Skin of body (tissue), 3 donors: ENCODE data around the gene MXD4. TPM values are rescaled to one million over a fixed set of nuclear protein-coding genes. Genes with fewer than 3 reads are reported as not detected.
"Not testable (repeated sequence)": the region's sequence is repeated elsewhere in the genome, so short reads cannot be mapped to it uniquely, and the experiment has no call there.

ENCODE experiments used
- DNase-seq: peaks from one replicate; lab custom pipeline; 2025; lab: John Stamatoyannopoulos, UW
- small RNA-seq: library from RNA; depleted of rRNA; stranded (forward); fragments of <200 nt; gene quantifications from one replicate; pipeline ENCODE3, GENCODE V24; 2014; ENCODE audit warnings: low replicate concordance
- total RNA-seq: library from RNA; depleted of rRNA; stranded (reverse); fragments of >200 nt; gene quantifications from one replicate; pipeline ENCODE4 v1.2.3, GENCODE V29; 2014

Gene MXD4
- total RNA-seq, 1 donor from 2014 or later = 17.0 TPM

DNA sequence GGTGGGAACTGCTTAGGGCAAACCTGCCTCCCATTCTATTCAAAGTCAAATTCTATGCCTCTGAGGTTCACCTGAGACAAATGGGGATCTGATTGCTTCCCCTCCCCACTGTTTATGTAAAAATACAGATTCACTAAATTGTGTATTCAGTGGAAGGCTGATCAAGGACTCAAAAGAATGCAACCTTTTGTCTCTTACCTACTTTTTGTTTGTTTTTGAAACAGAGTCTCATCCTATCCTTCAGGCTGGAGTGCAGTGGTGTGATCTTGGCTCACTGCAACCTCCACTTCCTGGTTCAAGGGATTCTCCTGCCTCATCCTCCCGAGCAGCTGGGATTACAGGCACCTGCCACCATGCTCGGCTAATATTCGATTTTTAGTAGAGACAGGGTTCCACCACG is 40.5 kb downstream of the MXD4 start:
- not testable (repeated sequence) for DNase-seq

DNA sequence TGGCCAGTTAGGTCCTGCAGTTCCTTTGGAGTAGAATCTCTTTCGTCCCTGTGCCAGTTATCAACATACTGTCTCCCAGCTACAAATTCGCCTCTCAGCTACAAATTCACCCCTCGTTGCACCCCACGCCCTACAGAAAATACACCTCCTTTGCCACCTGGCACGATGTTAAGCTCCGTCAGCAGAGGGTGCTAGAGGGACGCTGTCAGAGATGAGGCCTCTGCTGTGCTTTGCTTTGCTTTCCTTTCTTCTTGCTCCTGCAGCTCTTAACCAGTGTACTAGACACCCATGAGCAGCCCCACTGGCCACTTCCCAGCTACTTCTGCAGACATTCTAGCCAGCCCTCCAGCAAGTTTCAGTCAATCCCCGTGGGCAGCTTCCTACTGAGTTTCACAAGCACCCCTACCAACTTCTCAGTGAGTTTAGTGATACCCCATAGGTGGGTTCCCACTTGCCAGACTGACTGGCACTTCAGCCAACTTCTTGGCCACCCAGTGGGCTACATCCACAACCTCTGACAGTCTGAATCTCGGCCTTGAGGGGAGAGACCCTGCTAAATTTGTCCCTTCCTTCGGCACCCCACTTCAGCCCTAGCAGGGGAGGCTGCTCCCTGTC is 41.8 kb downstream of the MXD4 start:
- peak; percentile 5 for DNase-seq

DNA sequence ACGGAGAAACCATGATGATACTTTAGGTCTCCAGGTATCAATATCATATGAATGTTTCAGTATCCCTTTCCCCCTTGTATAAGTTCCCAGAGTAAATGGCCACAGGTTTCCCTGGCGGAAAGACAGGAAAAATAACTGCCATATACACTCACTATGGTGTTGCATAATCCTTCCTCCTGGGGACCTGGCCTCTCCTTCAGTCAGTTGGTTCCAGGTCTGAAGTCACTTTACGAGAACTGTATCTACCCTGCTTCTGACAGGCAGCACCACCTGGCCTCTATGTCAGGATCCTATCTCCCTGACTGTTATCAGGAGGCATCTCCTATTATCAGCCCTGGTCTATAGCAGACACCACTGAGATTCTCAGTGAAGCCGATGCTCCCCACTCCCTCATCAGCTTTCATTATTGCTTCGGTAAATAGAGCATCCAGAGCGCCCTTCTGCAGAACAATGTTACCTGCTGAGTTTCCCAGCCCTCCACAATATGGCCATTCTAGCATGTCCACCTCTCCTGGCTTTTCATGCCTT is 42.6 kb downstream of the MXD4 start:
- no peak for DNase-seq

DNA sequence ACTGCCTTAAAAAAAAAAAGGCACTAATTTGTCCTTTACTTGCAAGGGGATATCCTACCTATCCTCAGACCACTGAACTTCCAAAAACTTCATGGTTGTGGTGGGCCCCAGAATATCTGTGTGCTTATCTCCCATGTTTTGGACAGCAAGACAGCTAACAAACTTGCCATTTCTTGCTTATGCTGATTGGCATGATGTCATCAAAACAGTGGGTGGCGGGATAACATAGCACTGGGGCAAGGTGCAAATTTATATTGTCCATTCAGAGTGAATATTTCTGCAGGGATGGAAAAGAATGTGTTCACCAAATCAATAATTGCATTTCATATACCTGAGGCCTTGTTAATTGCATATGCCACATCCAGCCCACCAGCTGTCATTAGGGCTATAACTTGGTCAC is 43.5 kb downstream of the MXD4 start:
- DNase-seq = no peak

DNA sequence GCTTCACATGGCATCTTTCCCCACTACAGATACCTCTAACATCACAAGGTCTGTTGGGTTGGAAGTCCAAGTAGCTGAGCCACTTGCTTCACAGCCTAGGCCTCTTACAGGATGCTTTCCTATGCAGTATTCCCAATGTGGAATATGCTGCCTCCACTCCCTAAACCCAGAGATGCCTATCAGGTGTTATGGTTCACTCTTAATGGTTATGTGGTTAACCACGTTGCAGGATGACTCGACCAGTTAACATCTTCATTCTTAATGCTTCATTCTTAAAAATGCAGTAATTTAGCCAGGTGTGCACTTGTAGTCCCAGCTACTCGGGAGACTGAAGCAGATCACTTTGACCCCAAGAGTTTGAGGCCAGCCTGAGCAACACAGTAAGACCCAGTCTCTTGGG is 44.2 kb downstream of the MXD4 start:
- DNase-seq = no peak

DNA sequence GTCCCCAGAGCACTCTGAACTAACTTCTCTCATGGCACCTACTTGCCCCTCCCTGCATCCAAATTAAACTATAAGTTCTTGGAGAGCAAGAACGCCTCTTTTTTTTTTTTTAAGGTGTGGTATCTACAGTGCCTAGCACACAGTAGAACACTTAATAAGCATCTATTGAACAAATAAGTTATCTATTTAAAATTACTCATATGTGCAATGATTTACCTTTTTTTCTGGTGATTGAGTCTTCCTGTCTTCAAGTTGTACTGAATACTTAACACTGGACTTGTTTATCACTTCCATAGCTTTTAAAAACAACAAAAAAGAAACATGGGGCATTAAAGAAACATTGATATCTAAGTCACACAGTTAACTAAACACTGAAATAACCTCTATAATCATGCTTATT is 49.1 kb downstream of the MXD4 start:
- DNase-seq = no peak

DNA sequence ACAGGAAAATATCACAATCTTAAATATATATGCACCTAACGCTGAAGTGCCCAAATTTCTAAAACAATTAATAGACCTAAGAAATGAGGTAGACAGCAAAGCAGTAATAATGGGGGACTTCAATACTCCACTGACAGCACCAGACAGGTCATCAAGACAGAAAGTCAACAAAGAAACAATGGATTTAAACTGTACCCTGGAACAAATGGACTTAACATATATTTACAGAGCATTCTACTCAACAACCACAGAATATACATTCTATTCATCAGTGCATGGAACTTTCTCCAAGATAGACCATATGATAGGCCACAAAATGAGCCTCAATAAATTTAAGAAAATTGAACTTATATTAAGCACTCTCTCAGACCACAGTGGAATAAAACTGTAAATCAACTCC is 59.1 kb downstream of the MXD4 start:
- not testable (repeated sequence) for DNase-seq

Small RNAs within 50 kb of the gene (small RNA-seq; reads per million reads assigned to genes)
- not detected for gene COX6B1P5

Other genes starting within 250 kb of the MXD4 start
- gene NAT8L, start 202.8 kb downstream of the MXD4 start, total RNA-seq = 1.2 TPM
- 14.5 TPM for gene HAUS3, start 20.0 kb downstream of the MXD4 start, total RNA-seq
- gene POLN, start 20.0 kb downstream of the MXD4 start, total RNA-seq = 4.2 TPM
- 5.1 TPM for gene ZFYVE28, start 156.5 kb upstream of the MXD4 start, total RNA-seq
- not detected for gene CFAP99, start 156.8 kb upstream of the MXD4 start, total RNA-seq
- 44.1 TPM for gene RNF4, start 207.0 kb upstream of the MXD4 start, total RNA-seq